Ishikawa (cell line): Measurements from ENCODE around the gene MELTF.

Source experiments
- CEBPB ChIP-seq: IDR thresholded peaks from 2 replicates; pipeline ENCODE4 v1.6.1; 2012
- CREB1 ChIP-seq: IDR thresholded peaks from 2 replicates; pipeline ENCODE4 v1.6.1; 2012; ENCODE audit warnings: low read depth
- EGR1 ChIP-seq: IDR thresholded peaks from 2 replicates; pipeline ENCODE4 v1.6.1; 2012
- EP300 ChIP-seq: IDR thresholded peaks from 2 replicates; pipeline ENCODE4 v1.6.1; 2012; ENCODE audit warnings: borderline replicate concordance
- FOXM1 ChIP-seq: IDR thresholded peaks from 2 replicates; pipeline ENCODE4 v1.6.1; 2012; ENCODE audit warnings: low read depth, borderline replicate concordance
- NFIC ChIP-seq: IDR thresholded peaks from 2 replicates; pipeline ENCODE4 v1.6.1; 2012
- RAD21 ChIP-seq: IDR thresholded peaks from 2 replicates; pipeline ENCODE4 v1.6.1; 2012; ENCODE audit warnings: low read depth
- TAF1 ChIP-seq: IDR thresholded peaks from 2 replicates; pipeline ENCODE4 v1.6.1; 2012; ENCODE audit warnings: low read depth, mild to moderate bottlenecking
- TCF12 ChIP-seq: IDR thresholded peaks from 2 replicates; pipeline ENCODE4 v1.6.1; 2012; ENCODE audit warnings: low read depth
- TEAD4 ChIP-seq: IDR thresholded peaks from 2 replicates; pipeline ENCODE4 v1.6.1; 2012
- YY1 ChIP-seq: IDR thresholded peaks from 2 replicates; pipeline ENCODE4 v1.6.1; 2012; ENCODE audit warnings: low read depth
- ZBTB7A ChIP-seq: IDR thresholded peaks from 2 replicates; pipeline ENCODE4 v1.6.1; 2012; ENCODE audit warnings: low read depth
- TF ChIP-seq, protein P1 (sequence below): IDR thresholded peaks from 2 replicates; pipeline ENCODE4 v1.6.1; 2012
- TF ChIP-seq, protein P2 (sequence below): IDR thresholded peaks from 2 replicates; pipeline ENCODE4 v1.6.1; 2012
- TF ChIP-seq, protein P3 (sequence below): IDR thresholded peaks from 2 replicates; pipeline ENCODE4 v1.6.1; 2012; ENCODE audit warnings: low read depth, mild to moderate bottlenecking

The MELTF gene

DNA sequence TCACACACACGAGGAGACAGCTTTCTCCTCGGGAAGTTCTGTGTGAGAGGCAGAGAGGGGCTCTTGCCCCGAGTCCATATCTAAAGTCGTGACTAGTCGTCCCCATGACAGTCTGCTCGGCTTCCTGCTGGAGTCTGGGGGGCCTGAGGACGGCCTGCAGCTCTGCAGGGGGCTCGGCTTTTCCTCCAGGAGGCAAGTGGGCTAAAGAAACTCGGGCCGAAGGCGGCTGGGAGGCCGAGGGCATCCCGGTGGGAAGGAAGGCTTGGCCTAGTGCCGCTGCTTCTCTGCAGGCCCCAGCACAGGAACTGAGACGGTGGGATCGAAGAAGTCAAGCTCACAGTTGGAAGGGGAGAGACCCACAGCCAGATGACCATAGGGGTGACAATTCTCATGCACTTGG is 35.6 kb downstream of the MELTF start:
- no peak for TF ChIP-seq YY1
- TF ChIP-seq EP300 = no peak
- no peak for TF ChIP-seq TAF1
- TF ChIP-seq CREB1 = no peak
- TF ChIP-seq, protein P1, sequence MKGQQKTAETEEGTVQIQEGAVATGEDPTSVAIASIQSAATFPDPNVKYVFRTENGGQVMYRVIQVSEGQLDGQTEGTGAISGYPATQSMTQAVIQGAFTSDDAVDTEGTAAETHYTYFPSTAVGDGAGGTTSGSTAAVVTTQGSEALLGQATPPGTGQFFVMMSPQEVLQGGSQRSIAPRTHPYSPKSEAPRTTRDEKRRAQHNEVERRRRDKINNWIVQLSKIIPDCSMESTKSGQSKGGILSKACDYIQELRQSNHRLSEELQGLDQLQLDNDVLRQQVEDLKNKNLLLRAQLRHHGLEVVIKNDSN = no peak
- no peak for TF ChIP-seq ZBTB7A
- TF ChIP-seq CEBPB = no peak
- TF ChIP-seq NFIC = no peak
- no peak for TF ChIP-seq EGR1
- TF ChIP-seq TCF12 = no peak
- no peak for TF ChIP-seq TEAD4
- TF ChIP-seq RAD21 = no peak
- TF ChIP-seq FOXM1 = no peak
- TF ChIP-seq, protein P2, sequence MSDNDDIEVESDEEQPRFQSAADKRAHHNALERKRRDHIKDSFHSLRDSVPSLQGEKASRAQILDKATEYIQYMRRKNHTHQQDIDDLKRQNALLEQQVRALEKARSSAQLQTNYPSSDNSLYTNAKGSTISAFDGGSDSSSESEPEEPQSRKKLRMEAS = no peak
- TF ChIP-seq, protein P3, sequence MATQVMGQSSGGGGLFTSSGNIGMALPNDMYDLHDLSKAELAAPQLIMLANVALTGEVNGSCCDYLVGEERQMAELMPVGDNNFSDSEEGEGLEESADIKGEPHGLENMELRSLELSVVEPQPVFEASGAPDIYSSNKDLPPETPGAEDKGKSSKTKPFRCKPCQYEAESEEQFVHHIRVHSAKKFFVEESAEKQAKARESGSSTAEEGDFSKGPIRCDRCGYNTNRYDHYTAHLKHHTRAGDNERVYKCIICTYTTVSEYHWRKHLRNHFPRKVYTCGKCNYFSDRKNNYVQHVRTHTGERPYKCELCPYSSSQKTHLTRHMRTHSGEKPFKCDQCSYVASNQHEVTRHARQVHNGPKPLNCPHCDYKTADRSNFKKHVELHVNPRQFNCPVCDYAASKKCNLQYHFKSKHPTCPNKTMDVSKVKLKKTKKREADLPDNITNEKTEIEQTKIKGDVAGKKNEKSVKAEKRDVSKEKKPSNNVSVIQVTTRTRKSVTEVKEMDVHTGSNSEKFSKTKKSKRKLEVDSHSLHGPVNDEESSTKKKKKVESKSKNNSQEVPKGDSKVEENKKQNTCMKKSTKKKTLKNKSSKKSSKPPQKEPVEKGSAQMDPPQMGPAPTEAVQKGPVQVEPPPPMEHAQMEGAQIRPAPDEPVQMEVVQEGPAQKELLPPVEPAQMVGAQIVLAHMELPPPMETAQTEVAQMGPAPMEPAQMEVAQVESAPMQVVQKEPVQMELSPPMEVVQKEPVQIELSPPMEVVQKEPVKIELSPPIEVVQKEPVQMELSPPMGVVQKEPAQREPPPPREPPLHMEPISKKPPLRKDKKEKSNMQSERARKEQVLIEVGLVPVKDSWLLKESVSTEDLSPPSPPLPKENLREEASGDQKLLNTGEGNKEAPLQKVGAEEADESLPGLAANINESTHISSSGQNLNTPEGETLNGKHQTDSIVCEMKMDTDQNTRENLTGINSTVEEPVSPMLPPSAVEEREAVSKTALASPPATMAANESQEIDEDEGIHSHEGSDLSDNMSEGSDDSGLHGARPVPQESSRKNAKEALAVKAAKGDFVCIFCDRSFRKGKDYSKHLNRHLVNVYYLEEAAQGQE = no peak

DNA sequence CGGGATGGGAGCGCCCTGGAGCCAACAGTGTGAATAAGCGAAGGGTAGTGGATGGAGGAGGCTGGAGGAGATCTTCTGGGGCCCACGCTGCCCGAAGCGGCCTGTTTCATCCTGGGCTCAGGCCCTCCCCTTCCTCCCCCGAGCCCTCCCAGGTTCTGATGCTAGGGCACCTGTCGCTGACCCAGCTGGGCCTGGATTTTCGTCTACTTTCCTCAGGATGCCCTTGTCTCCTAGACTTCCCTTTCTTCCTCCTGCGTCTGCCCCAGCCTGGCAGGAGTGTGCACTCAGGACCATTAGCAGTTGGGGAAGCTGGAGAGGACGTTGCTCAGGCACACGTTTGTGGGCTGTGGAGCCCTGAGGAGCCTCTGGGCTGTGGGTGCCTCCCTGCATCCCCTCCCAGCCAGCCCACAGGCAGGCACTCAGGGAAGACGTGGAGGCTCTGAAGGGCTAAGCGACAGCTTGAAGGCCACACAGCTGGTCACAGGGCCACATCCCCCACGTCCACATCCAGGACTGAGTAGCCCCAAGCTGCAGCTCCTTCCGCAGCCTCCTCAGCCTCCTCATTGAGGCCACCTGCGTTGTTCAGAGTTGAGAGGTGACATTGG is 37.1 kb downstream of the MELTF start:
- no peak for TF ChIP-seq TAF1
- TF ChIP-seq, protein P1 = no peak
- TF ChIP-seq, protein P2 = no peak

DNA sequence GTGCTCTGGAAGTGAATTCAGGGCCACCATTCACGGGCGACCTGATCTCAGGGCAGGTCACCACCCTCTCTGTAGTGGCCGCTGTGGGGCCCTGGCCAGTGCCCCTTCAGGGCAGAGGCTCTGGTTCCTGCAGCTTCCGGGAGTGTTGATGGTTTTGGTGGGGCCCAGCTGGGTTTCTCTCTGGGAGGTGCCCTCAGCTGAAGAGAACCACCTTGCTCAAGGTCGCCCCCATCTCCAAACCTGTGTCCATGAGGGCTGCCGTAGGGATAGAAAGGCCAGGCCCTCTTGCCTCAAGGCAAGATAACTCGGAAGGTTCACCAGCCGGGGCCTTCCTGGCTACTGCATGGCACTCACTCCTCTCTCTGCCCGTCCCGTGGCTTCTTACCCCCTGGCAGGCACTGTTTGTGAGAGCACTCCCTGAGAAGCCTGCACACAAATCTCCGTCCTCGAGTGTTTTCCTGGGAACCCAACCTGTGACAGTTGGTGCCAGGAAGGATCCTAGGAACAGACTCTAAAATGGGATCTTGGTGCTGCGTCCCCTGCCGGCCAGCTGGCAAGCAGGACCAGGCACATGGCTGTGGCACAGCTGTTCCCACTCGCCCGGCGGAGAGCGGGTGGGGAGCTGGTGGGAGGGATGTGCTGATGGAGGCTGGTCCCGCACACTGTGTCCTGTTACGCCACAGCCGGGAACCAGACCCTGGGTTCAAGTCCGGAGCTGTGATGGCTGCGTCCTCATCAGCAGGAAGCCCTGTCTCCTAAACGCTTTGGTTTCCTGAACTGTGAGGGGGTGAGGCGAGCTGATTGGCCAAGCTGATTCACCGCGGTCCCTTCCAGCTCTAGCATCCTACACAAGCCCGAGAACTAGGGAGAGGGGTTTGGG is 37.8 kb downstream of the MELTF start:
- TF ChIP-seq NFIC = no peak
- TF ChIP-seq, protein P3 = no peak

DNA sequence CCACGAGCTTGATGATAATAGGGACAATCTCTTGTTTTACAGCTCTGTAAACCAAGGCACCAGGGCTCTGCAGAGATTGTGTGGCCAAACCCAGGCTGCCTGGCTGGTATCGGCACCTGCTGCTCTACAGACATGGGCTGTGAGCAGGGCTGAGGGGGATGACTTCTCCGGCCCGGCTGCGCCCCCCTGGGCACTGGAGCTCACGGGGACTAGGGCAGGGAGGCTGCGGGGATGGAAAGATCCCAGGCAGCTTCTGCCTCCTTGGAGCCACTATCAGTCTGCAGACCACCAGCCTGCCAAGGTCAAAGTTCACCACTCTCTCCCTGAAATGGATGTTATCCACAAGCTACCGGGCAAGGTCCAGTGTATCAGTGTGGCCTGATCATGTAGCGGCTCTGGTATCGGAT is 39.0 kb downstream of the MELTF start:
- no peak for TF ChIP-seq CEBPB
- TF ChIP-seq TAF1 = no peak
- TF ChIP-seq, protein P1 = no peak
- no peak for TF ChIP-seq YY1
- TF ChIP-seq TCF12 = no peak
- TF ChIP-seq, protein P2 = no peak
- no peak for TF ChIP-seq EGR1
- no peak for TF ChIP-seq RAD21
- no peak for TF ChIP-seq EP300
- no peak for TF ChIP-seq NFIC
- TF ChIP-seq FOXM1 = no peak
- no peak for TF ChIP-seq ZBTB7A
- TF ChIP-seq TEAD4 = no peak
- no peak for TF ChIP-seq CREB1
- TF ChIP-seq, protein P3 = no peak
